LHCN-M2 (cell line): ENCODE results near the gene TEK. TPM values are rescaled to one million over a fixed set of nuclear protein-coding genes. Genes with fewer than 3 reads are reported as not detected.
"Not testable (repeated sequence)": the region's sequence is repeated elsewhere in the genome, so short reads cannot be mapped to it uniquely, and the experiment has no call there.

ENCODE experiments used
- DNase-seq: peaks from one replicate; pipeline ENCODE4 v3.0.0-alpha.2; 2012; ENCODE audit warnings: low read depth
- polyA plus RNA-seq: library from polyadenylated mRNA; unstranded; fragments of >200 nt; gene quantifications from one replicate; pipeline ENCODE4 v1.2.1, GENCODE V29; 2012; ENCODE audit warnings: missing spikeins
- total RNA-seq: library from RNA; depleted of rRNA; stranded (reverse); fragments of >200 nt; gene quantifications from 2 replicates; pipeline ENCODE4 v1.2.3, GENCODE V29; 2014; rRNA removed

Gene TEK
- total RNA-seq: 2.6 and 3.3 TPM in 2 replicates
- 3.5 TPM for polyA plus RNA-seq

DNA sequence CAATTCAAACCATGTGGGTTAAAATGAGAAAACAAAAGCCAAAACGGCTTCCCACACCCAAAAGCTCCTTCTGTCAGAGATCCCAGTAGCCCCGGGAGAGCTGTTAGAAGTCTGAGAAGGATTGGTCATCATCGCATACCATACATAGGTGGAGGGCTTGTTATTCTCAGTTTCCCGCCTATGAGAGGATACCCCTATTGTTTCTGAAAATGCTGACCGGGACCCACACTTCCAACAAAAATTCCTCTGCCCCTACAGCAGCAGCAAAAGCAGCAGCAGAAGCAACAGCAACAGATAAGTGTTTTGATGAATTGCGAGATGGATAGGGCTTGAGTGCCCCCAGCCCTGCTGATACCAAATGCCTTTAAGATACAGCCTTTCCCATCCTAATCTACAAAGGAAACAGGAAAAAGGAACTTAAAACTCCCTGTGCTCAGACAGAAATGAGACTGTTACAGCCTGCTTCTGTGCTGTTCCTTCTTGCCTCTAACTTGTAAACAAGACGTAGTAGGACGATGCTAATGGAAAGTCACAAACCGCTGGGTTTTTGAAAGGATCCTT lies at the start of gene TEK:
Gene TEK (plus strand): TSS at position 245 of the 561 bp plus-strand sequence. CDS start 366 bp downstream, outside the sequence.
- no peak for DNase-seq

DNA sequence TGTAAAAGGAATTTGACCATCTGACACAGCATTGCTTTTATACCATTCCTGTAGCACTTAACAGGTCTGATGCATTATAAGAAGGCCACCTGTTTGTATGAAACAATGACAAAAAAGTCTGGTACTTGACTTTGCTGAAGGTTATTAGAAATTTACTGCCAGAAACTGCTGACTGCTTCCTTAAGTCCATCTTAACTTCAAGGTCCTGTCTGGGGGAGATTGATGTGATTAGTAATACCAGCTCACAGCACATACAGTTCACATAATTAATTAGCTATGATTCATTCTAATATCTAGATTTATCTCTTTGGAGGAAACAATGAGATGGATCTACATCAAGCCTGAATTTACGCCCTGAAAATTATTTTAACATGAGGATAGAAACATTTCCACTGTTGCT lies 49.6 kb upstream of the TEK start:
- no peak for DNase-seq

DNA sequence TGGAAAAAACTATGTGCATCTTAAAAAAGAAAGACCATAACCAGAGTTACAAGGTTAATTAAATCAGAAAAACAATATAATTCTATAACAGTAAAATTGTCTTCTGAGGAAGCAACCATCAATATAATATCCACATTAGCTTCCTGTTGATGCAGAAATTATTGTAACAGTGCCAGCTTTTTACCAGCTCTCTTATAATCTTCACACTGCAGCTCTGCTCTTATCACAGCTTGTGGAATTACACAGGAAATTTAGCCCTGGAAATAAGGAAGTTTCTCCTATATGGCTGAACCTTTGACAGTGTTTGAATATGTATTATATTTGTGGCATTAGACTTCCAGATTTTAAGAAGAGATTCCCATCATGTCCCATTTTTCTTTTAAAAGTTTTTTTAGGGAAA lies 49.1 kb upstream of the TEK start:
- no peak for DNase-seq

DNA sequence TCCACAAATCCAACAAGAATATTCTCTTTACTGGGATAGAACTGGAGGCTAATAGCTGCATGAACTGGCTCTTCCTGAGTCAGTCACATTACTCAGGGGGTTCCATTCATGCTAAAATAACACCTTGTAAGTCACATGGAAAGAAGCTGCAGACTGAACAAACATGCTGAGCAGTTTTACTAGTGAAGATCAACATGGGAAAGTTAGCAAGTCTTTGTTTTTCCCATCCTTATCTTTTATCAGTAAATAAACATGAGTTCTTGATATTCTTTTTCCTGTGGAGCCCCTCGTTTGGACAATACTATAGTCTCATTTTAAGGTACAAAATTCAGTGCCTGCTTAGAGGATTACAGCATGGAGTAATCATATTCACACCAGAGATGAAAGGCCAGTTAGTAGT lies 43.7 kb upstream of the TEK start:
- DNase-seq: no peak

DNA sequence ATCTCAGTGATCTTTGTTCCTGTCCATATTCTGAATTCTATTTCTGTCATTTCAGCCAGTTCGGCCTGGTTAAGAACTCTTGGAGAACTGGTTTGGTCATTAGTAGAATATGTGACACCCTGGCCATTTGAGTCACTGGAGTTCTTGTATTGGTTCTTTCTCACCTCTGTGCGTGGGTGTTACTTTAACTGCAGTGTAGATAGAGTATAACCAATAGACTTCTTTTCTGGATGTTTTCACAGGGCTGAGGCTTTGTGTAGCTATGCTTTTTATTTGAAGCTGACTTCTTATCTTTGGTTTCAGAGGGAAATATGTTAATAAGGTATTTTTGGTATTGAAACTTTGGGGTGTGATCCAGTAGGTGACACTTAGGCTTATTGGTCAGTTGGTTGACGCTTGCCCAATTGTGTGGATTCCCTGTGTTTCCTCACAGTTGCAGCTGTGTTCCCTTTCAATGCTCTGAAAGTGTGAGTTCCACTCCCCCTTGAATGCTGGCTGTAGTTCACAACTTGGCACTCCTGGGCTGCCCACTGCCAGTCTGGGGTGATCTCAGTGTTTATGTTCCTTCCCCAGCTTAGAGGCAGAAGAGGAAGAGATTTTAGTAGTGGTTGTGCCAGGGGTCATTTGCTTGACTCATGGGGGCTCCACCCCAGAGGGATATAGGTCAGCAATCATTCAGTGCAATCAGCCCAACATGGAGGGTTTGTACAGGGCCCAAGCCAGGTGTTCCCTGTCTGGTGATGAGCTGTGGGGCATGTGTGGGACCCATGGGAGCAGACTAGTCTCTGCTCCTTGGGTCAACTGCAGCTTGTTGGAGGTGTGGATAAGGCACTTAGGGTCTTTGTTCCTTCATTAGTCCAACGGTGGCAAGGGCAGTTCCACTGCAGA lies 34.9 kb upstream of the TEK start:
- peak; percentile 18 for DNase-seq

DNA sequence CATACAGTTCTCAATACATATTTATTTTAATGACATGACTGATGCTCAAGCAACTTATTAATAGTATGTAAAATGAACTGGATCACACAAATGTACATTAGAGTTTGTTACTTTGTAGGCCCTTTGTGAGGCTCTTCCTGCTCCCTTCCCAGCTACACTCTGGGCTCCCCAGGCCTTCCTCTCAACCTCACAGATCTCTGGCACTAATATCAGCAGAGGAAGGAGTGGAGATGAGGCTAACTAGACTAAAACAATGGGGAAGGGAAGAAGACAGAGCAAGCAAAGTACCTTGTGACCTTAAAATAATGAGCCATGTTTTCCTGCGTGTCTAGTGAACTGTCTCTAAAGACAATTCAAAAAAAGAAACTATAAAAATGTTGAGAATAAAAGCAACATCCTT lies 30.3 kb upstream of the TEK start:
- no peak for DNase-seq

DNA sequence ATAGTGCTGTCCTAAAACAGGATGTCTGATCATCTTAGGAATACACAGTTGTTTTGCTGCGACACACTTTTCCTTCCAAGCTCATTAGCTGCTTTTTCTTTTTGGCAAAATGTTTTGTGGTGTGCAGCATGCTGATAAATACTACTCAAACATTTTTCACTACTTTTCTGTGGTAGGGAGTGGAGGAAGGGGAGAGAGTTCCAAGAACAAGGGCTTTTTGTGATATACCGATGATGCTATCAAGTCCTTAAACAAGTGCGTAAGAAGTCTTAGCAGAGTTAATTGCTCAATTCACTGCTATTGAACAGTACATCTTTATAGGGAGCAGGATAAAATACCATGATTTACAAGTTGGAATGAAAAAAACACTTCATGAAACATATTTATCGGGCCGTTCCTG lies 23.6 kb upstream of the TEK start:
- no peak for DNase-seq

DNA sequence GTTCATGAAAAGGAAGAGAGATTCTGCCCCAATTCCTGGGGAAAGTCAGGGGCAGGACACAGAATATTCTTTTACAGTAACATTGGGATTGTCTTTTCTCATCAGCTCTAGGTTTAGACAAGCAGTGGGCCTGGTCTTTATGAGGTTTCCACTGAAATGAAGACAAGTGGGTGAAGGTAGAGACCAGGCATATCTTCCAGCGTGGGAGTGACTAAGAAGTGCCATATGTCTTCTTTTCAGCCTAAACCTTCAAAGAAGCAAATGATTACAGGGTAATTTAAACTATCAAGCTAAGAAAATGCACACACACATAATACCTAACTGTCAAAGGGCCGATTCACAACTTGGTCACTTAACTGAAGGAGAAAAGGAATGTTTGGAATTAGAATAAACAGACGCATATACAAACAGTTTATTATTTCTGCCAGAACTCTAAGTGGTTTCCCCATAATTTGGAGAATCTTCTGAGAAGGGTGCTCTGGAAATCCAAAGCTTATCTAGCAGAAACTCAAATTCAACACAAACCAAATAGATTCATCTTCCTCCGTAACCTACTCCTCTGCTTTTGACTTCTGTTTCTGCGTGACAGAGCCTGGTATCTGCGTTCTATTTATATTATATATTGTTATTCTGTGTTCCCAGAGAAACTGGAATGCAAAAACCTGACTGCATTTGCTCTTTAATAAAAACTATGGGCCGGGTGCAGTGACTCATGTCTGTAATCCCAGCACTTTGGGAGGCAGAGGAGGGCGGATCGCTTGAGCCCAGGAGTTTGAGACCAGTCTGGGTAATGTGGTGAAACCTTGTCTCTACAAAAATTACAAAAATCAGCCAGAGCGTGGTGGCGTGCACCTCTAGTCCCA lies 22.0 kb upstream of the TEK start:
- peak; percentile 77 for DNase-seq

DNA sequence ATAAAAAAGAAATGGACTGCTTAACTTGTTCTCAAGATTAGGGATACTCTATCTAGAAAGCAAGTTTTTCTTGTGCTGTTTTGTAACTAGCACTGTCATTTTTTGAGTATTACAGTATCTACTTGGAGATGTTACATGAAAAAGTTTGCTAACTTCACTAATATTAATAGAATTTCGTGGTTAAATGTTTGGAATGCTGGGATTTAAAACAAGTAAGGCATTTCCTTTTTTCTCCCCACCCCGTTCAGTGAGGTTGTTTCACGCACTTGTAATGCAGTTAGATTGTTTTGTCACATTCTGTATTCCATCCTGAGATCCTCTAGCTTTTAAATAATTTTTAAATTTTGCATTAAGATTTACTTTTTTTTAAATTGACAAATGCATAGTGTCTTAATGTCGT lies 20.0 kb upstream of the TEK start:
- peak; percentile 13 for DNase-seq

DNA sequence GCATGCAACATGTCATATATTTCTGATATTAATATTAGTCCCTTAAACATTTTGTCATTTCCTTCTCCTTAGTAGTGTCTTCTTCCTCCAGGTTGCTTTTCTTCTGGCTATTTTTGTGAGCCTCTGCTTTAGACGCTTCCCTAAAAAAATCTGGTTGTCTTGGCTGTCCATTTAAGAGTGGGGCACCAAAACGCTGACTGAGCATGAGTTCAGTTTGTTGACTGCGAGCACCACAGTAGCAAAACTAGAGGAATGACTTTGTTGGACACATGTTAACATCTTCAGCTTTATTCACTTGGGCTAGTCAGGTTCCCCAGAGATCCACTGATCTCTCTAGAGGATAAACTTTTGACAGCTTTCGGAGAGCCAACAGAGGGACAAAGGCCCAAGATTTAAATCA lies 19.3 kb upstream of the TEK start:
- DNase-seq: no peak

DNA sequence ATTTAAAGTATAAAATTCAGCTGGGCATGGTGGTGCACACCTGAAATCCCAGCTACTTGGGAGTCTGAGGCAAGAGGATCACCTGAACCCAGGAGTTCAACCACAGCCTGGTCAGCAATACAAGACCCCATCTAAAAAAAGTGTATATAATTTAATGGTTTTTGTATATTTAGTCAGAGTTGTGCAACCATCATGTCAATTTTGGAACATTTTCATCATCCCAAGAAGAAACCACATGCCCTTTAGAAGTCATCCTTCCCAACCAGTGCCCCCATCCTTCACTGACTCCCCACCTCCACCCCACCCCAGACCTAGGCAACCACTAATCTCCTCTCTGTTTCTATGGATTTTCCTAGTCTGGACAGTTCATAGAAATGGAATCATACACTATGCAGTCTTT lies 18.8 kb upstream of the TEK start:
- DNase-seq: no peak

DNA sequence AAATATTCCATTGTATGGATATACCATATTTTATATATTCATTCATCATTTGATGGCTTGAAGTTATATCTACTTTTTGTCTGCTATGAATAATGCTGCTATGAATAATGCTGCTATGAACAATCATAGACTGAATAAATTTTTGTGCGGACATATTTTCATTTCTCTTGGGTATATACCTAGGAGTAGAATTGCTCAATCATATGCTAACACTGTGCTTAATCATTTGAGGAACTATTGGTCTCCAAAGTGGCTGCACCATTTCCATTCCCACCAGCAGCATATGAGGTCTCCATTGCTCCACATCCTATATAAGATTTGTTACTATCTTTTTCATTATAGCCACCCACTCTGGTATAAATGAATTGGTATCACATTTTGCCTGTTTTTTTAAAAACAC lies 18.3 kb upstream of the TEK start:
- no peak for DNase-seq

DNA sequence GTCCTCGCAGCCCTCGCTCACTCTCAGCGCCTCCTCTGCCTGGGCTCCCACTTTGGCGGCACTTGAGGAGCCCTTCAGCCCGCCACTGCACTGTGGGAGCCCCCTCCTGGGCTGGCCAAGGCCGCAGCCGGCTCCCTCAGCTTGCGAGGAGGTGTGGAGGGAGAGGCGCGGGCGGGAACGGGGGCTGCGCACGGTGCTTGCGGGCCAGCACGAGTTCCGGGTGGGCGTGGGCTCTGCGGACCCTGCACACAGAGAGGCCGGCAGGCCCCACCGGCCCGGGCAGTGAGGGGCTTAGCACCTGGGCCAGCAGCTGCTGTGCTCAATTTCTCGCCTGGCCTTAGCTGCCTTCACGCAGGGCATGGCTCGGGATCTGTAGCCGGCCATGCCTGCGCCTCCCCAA lies 16.5 kb upstream of the TEK start:
- DNase-seq: not testable (repeated sequence)

DNA sequence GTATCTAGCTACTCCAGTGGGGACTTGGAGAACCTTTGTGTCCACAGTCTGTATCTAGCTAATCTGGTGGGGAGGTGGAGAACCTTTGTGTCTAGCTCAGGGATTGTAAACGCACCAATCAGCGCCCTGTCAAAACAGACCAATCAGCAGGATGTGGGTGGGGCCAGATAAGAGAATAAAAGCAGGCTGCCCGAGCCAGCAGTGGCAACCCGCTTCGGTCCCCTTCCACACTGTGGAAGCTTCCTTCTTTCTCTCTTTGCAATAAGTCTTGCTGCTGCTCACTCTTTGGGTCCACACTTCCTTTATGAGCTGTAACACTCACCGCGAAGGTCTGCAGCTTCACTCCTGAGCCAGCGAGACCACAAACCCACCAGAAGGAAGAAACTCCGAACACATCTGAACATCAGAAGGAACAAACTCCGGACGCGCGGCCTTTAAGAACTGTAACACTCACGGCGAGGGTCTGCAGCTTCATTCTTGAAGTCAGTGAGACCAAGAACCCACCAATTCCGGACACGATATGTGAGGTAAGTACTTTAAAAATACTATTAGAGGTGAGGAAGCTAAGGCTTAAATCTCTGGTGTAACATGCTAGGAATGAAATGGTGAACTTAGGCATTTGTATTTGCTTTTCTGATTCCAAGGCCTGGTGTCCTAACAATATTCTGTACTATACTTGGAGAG lies 15.5 kb upstream of the TEK start:
- DNase-seq: not testable (repeated sequence)

DNA sequence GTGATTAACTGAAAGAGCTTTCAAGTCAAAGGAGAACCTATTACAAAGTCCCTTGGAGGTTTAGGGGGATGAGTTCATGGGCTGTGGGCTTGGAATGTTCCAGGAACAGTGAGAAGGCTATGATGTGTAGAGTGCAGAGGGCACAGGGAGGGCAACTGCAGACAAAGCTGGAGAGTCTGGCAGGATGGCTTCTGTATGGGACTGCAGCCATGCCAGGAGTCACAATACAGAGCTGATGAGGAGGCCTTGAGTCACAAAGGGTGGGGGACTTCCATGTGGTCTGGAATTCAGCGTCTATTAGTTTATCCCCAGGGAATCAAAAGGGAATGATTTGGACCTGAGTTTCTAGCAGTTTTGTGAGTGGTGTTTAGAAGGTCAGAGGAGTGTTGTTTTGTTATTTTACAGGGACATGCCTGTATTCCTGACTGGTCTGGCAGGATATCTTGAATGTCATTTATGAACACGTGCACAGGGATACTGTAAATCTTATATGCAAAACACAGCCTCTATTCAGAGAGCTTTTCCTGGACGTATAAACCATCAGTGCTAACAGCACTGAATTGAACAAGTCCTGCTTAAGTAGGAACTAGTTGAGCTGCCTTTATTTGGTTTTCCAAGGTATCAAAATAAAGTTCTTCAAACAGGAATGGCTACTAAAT lies 14.3 kb upstream of the TEK start:
- peak; percentile 95 for DNase-seq

DNA sequence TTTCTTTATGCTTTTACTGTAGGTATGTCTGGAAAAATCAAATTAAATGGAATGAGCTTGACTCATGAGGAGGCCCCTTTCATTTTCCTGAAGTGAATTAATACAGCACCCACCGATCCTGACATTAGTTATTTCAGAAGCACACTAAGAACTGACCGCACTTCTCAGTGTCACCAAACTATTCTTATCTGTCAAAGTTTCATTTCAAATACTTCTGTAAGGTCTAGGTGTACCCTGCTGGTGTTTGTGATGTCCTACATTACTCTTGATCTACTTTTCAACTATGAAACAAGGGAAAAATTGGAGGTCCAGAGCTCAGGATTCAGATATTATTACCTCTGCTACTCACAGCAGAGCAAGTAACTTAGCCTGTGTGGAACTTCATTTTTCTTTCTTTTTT lies 1.8 kb upstream of the TEK start:
- DNase-seq: no peak

DNA sequence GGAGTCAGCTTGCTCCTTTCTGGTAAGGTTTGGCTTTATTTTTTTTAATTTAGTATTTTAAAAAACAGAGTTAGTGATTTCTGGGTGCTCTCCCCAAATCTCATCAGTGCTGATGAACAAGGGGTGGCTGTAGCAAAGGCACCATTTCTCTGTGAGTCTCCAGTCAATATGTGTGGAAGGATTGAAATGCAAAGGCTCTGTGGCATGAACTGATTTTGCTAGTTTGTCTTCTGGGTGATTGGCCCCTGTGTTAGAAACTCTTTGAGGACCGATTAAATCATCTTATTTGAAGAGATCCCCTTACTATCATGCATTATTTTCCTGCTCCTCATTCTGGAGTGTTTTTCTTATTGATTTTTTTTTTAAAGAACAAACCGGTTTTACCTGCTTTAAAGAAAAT lies 596 bp downstream of the TEK start:
- no peak for DNase-seq

DNA sequence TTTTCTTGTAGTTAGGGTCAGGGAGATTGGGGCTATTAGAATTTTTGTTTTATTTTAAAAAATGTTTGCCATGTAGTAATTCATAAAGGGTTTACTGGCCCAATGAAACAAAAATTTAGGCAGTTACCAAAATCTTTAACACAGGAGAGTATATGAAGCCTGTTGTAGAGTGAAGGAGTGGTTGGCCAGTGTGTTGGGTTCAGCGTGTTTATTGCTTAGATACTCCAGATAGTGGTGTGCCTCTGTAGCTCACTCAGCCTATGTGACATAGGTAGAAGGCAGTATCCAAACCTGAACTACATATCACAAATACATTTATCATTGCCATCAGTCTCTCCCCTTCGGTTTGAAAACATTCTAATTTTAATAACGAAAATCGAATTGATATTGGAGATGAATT lies 1.2 kb downstream of the TEK start:
- no peak for DNase-seq

DNA sequence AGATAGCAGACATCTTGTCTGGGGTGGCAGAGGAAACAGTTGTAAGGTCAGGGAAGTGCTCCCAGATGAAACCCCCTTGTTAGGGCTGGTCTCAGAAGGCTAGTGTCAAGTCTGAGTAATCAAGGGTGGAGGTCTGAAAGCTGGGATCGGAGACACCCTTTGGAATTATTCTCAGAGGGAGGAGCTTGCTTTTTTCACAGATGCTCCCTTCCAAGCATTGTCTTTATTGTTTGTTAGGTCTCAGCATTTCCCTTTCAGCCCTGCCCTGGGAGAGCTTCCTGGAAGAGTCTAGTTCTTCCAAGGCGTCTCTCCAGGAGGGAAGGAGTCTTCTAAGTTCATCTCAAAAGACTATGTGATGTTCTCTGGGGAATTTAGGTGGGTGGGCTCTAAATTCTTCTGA lies 3.2 kb downstream of the TEK start:
- DNase-seq: no peak

DNA sequence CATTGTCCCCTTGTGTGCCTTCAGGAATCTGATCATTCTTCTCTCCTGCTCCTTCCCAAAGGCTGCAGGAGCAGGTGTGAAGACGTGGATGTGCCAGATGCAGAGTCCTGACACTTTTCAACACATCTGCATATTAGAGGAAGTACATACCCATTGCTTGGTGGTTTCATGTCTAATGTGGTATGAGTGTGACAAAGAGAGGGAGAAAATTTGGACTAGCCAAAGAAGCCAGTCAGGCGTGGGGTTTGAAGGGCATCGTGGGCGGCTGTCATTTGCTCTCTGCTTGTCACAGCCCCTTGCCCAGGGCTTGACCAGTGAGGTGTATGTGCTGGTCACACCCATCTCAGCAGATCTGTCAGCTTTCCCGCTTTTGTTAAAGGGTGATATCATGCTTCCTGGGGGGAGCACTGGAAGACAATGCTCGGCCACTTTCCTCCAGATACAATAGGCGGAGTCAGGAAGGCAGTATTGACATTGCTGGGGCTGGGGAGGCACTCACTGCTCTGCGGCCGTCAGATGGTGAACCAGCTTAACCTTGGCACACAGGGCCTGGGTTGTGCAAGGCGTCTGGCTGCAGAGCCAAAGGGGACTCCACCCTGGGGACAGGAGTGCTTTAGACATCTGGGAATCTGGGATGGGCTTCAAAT lies 8.6 kb downstream of the TEK start:
- DNase-seq: peak; percentile 62

DNA sequence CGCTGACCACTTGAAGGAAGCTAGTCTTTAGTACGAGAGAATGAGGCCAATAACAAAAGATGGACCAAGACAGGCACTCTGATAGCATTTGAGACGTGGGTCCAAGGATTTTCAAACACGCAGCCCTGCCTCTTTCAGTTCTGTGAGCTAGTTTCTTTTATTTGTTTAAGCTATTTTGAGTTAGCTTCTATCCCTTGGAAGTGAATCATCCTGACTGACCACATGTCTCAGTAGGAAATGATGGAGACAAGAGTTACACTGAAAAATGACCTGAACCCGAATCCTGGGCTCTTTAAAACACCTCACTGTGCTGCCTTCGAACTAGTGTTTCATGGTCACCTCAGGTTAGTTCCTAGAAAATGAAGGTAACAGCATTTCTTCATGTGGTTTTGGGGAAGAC lies 9.9 kb downstream of the TEK start:
- DNase-seq: peak; percentile 72
